ENCODE measurements around the gene SLC29A1. TPM values are rescaled to one million over a fixed set of nuclear protein-coding genes. Genes with fewer than 3 reads are reported as not detected.

Gene SLC29A1
- total RNA-seq (ENCODE audit: low replicate concordance), result 5.2 and 23.6 TPM in 2 replicates

DNA sequence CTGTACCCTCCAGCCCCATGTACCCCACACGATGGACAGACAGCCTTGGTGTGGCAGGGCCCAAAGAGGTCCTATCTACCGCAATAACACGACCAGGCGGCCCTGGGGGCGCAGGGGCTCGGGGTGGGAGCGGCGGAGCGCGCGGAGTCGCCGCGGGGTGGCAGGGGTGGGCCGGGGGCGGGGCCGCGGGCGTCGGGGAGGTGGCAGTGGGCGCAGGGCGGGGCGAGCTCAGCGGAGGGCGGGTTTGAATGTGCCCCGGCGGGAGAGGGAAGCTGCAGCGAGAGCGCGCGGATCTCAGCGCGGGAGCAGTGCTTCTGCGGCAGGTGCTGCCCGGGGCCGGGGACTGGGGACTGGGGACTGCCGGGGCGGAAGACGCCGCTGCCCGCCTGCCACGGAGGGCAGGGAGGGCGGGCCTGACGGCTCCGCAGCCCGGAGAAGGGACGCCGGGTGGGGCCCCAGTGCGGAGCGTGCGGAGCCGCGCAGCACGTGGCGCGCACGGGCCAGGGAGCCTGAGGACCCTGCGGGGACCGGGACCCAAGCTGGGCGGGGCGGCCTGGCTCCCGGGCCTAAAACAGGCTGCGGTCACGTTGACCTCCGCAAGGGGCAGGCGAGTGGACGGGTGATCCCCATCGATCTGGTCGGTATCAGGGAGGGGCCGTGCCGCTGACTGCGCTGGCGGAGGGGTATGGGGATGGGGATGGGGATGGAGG, at the start of gene SLC29A1:
SLC29A1 (plus strand) TSS at position 277 of the 710 bp plus-strand sequence. CDS start 3,719 bp downstream, outside the sequence.
- TF ChIP-seq, protein P1, sequence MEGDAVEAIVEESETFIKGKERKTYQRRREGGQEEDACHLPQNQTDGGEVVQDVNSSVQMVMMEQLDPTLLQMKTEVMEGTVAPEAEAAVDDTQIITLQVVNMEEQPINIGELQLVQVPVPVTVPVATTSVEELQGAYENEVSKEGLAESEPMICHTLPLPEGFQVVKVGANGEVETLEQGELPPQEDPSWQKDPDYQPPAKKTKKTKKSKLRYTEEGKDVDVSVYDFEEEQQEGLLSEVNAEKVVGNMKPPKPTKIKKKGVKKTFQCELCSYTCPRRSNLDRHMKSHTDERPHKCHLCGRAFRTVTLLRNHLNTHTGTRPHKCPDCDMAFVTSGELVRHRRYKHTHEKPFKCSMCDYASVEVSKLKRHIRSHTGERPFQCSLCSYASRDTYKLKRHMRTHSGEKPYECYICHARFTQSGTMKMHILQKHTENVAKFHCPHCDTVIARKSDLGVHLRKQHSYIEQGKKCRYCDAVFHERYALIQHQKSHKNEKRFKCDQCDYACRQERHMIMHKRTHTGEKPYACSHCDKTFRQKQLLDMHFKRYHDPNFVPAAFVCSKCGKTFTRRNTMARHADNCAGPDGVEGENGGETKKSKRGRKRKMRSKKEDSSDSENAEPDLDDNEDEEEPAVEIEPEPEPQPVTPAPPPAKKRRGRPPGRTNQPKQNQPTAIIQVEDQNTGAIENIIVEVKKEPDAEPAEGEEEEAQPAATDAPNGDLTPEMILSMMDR (IDR thresholded peaks at IDR 0.05; ENCODE audit: insufficient read depth, low read length), result peak; percentile 28
- H3K4me3 ChIP-seq (ENCODE audit: low read depth, low read length), result peak within 1 kb of the TSS; percentile 67
- no peak for DNase-seq (ENCODE audit: low read depth)

DNA sequence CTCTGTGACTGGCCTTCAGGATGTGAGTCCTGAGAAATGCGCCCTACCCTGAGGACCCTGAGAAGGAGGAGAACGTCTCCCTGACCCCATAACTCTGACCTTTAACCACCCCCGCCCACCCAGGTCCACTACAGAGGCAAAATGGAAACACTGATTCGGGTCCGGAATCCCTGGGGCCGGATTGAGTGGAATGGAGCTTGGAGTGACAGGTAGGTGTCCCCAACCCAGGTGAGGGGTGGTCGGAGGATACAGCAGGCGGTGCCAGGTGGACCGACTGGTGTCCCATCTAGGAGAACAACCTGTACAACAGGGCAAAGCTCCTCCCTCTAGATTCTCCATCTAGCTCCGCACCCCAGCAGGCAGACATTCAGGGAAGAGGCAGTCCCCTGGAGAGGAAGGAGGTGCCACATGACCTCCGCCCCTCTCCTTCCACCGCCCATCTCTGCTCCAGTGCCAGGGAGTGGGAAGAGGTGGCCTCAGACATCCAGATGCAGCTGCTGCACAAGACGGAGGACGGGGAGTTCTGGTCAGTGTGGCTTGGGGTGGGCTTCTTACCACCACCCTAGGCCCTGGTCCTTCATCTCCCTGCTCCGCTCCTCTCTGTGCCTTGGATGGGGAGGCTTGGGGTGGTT, 47.1 kb upstream of the SLC29A1 start:
- TF ChIP-seq, protein P1 (IDR thresholded peaks at IDR 0.05; ENCODE audit: insufficient read depth, low read length), result no peak
- H3K4me3 ChIP-seq (ENCODE audit: low read depth, low read length), result no peak overlapping the region
- no peak for DNase-seq (ENCODE audit: low read depth)

DNA sequence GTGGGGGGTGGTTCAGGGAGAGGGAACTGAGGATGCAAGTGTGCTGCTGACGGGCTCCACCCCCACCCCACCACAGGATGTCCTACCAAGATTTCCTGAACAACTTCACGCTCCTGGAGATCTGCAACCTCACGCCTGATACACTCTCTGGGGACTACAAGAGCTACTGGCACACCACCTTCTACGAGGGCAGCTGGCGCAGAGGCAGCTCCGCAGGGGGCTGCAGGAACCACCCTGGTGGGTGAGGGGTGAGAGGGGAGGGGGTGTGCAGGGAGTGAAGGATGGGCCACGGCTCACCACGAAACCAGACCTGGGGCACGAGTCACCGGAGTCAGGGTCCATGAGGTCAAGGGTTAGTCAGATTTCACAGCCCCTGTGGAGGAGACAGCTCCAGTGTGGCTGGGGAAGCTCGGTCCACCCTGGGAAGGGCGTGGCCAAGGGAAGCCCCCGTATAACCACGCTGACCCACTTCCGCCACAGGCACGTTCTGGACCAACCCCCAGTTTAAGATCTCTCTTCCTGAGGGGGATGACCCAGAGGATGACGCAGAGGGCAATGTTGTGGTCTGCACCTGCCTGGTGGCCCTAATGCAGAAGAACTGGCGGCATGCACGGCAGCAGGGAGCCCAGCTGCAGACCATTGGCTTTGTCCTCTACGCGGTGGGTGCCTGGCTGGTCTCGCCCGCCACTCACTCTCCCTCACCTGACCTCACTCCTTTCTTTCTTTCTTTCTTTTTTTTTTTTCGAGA, 46.5 kb upstream of the SLC29A1 start:
- no peak overlapping the region for H3K4me3 ChIP-seq (ENCODE audit: low read depth, low read length)
- DNase-seq (ENCODE audit: low read depth), result no peak
- TF ChIP-seq, protein P1 (IDR thresholded peaks at IDR 0.05; ENCODE audit: insufficient read depth, low read length), result no peak

DNA sequence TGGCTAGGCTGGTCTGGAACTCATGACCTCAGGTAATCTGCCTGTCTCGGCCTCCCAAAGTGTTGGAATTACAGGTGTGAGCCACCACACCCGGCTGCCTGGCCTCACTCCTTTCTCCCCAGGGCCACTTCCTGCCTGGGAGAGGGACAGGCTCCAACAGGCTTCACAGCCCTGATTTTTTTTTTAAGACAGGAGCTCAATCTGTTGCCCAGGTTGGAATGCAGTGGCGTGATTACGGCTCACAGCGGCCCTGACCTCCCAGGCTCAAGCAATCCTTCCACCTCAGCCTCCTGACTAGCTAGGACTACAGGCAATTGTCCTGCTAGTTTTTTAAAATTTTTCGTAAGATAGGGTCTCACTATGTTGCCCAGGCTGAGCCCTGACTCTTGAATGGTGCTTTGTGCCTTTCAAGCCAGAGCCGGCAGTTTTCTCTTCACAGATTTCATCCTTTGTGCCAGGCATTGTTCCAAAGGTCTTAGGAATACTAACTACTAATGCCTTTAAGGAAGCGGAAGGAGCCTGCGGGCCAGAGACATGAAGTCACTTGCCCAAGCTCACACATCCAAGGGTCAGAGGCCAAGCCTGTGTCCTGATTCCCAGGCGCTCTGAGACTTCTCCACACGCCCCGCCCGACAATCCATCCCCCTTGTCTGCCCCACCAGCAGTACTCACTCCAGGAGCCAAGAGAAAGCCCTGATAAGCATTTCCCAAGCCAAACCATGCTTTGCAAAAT, 45.5 kb upstream of the SLC29A1 start:
- no peak overlapping the region for H3K4me3 ChIP-seq (ENCODE audit: low read depth, low read length)
- peak; percentile 98 for DNase-seq (ENCODE audit: low read depth)
- TF ChIP-seq, protein P1 (IDR thresholded peaks at IDR 0.05; ENCODE audit: insufficient read depth, low read length), result no peak

DNA sequence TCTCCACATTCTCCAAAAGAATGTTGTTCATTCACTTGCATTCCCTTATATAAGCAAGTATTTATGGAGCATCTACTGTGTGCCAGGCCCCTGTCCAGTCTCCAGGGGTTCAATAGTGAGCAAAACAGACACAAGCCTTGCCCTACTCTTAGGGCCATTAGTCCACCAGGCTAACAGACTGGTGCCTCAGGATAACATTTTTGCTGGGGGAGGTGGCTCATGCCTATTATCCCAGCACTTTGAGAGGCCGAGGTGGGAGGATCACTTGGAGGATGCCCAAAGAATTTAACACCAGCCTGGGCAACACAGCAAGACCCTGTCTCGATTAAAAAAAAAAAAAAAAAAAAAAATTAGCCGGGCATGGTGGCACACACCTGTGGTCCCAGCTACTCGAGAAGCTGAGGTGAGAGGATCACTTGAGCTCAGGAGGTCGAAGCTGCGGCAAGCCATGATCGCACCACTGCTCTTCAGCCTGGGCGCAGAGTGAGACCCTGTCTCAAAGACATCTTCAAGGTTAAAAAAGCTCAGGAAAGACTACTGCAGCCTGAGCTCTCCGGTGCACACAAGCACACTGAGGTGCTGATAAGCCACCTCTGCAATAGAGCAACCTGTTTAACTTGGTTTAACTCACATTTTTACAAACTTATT, 44.8 kb upstream of the SLC29A1 start:
- TF ChIP-seq, protein P1 (IDR thresholded peaks at IDR 0.05; ENCODE audit: insufficient read depth, low read length), result no peak
- no peak for DNase-seq (ENCODE audit: low read depth)
- no peak overlapping the region for H3K4me3 ChIP-seq (ENCODE audit: low read depth, low read length)

DNA sequence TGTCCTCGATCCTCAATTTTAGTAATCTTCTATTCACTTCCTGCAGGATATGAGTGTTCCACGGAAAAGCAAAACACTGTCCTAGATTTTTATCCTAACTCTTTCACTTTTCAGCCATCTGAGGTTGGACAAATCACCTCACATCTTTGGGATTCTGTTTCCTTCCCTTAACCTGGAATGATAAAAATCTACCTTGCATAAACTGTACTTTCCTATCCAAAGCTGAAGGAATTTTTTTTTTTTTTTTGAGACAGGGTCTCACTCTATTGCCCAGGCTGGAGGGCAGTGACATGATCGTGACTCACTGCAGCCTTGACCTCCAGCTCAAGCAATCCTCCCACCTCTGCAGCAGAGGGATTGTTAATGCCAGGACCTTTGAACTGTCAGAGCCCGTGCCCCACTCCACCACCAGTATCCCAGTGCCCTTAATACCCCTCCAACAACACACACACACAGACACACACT, 44.3 kb upstream of the SLC29A1 start:
- no peak overlapping the region for H3K4me3 ChIP-seq (ENCODE audit: low read depth, low read length)
- DNase-seq (ENCODE audit: low read depth), result no peak
- TF ChIP-seq, protein P1 (IDR thresholded peaks at IDR 0.05; ENCODE audit: insufficient read depth, low read length), result no peak

Measured in fibroblast of the aortic adventitia (primary cell).